IgD-negative memory B cell (primary cell): ENCODE data around the gene GLB1L. TPM values are rescaled to one million over a fixed set of nuclear protein-coding genes. Genes with fewer than 3 reads are reported as not detected.
A peak's percentile ranks its signal among the peaks of the same experiment; 100 is the strongest.
"Not testable (repeated sequence)": the region's sequence is repeated elsewhere in the genome, so short reads cannot be mapped to it uniquely, and the experiment has no call there.

ENCODE experiments used
- H3K27ac Mint-ChIP-seq, 3 donors: one replicate each; pipeline ENCODE4 v1.8.0; 2020 to 2022; ENCODE audit warnings: mild to moderate bottlenecking in 3 of 3, mixed read lengths in 3 of 3, moderate library complexity in 1 of 3
- H3K27me3 Mint-ChIP-seq: one replicate; pipeline ENCODE4 v1.8.0; 2021; ENCODE audit warnings: mixed read lengths
- H3K36me3 Mint-ChIP-seq: one replicate; pipeline ENCODE4 v1.8.0; 2020; ENCODE audit warnings: mild to moderate bottlenecking, mixed read lengths
- H3K4me1 Mint-ChIP-seq, 3 donors: one replicate each; pipeline ENCODE4 v1.8.0; 2020 to 2022; ENCODE audit warnings: mixed read lengths in 3 of 3, mild to moderate bottlenecking in 1 of 3
- H3K4me3 Mint-ChIP-seq, 4 donors: one replicate each; pipeline ENCODE4 v1.8.0; 2020 to 2022; ENCODE audit warnings: mild to moderate bottlenecking in 4 of 4, mixed read lengths in 4 of 4, moderate library complexity in 3 of 4
- H3K9me3 Mint-ChIP-seq, 3 donors: one replicate each; pipeline ENCODE4 v1.8.0; 2020 to 2021; ENCODE audit warnings: mixed read lengths in 3 of 3, mild to moderate bottlenecking in 1 of 3
- polyA plus RNA-seq: library from polyadenylated mRNA; unstranded; fragments of 300-500 nt; fragmentation: Illumina TruSeq; gene quantifications from one replicate; pipeline ENCODE4 v1.2.3, GENCODE V29; 2021

Gene GLB1L
- polyA plus RNA-seq, 1 donor from 2014 or later: not detected

DNA sequence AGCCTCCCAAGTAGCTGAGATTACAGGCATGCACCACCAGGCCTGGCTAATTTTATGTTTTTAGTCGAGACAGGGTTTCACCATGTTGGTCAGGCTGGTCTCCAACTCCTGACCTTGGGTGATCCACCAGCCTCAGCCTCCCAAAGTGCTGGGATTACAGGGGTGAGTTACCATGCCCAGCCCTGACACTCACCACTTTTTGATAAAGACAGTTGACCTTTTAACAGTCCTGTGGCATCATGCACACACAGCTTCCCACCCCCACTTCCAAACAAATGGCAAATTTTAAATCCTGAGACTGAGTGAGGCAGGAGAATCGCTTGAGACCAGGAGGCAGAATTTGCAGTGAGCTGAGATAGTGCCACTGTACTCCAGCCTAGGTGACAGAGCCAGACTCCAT lies 27.8 kb upstream of the GLB1L start:
- Mint-ChIP-seq H3K27ac (no peak overlapping the region), H3K9me3 (no peaks in the 10 kb centered on the region), H3K4me1 (peaks cover 11 to 27% (median 24%) of the 10 kb centered on the region in 3 donors), H3K27me3 (no peaks in the 10 kb centered on the region), H3K36me3 (peaks cover 9% of the 10 kb centered on the region), H3K4me3 (no peak overlapping the region)

- no peak overlapping the region for H3K27ac Mint-ChIP-seq
- H3K4me1 Mint-ChIP-seq: peaks cover 5 to 20% (median 19%) of the 10 kb centered on the region in 3 donors
- no peaks in the 10 kb centered on the region for H3K9me3 Mint-ChIP-seq
- peaks cover 9% of the 10 kb centered on the region for H3K36me3 Mint-ChIP-seq
- H3K27me3 Mint-ChIP-seq: no peaks in the 10 kb centered on the region
- no peak overlapping the region for H3K4me3 Mint-ChIP-seq
Measured at GRCh38 chr2:219272356-219272755, 27.1 kb upstream of the GLB1L start.

GRCh38 chr2:219271021-219271420 lies 25.8 kb upstream of the GLB1L start:
- Mint-ChIP-seq H3K36me3 (peaks cover 9% of the 10 kb centered on the region), H3K4me1 (peaks cover 0 to 14% (median 13%) of the 10 kb centered on the region in 3 donors), H3K4me3 (no peak overlapping the region), H3K9me3 (no peaks in the 10 kb centered on the region), H3K27me3 (no peaks in the 10 kb centered on the region), H3K27ac (no peak overlapping the region)

GRCh38 chr2:219270055-219270372 lies 24.8 kb upstream of the GLB1L start:
- Mint-ChIP-seq H3K27me3 (no peaks in the 10 kb centered on the region), H3K9me3 (no peaks in the 10 kb centered on the region), H3K4me1 (peaks cover 0 to 11% (median 11%) of the 10 kb centered on the region in 3 donors), H3K4me3 (no peak overlapping the region), H3K27ac (no peak overlapping the region), H3K36me3 (peaks cover 9% of the 10 kb centered on the region)

DNA sequence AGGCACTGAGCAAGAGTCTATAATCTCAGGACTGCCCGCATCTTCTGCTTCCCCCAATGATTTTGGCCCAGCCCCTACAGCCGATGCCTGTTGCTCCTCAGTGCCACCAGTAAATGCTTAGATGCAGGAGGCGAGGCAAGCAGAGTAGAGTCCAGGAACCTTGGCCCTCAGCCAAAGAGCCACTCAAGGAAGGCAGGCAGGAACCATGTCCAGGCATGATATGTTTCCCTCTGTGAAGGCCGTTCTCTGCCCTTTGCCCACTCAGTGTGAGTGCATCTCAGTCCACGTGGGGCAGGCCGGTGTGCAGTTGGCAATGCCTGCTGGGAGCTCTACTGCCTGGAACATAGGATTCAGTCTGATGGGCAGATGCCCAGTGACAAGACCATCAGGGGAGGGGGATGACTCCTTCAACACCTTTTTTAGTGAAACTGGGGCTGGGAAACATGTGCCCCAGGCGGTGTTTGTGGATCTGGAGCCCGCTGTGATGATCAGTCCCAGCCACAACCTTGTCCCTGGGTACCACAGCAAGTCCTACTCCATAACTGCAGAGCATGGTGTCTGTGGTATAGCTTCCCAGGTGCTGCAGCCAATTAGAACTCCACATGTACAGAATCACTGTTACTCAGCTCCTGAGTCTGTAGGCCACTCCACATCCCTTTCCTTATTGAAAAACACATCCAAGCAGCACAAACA lies 24.3 kb upstream of the GLB1L start:
- Mint-ChIP-seq H3K36me3 (peaks cover 5% of the 10 kb centered on the region), H3K4me1 (peaks cover 0 to 7% (median 7%) of the 10 kb centered on the region in 3 donors), H3K27me3 (no peaks in the 10 kb centered on the region), H3K27ac (no peak overlapping the region), H3K9me3 (no peaks in the 10 kb centered on the region), H3K4me3 (no peak overlapping the region)

DNA sequence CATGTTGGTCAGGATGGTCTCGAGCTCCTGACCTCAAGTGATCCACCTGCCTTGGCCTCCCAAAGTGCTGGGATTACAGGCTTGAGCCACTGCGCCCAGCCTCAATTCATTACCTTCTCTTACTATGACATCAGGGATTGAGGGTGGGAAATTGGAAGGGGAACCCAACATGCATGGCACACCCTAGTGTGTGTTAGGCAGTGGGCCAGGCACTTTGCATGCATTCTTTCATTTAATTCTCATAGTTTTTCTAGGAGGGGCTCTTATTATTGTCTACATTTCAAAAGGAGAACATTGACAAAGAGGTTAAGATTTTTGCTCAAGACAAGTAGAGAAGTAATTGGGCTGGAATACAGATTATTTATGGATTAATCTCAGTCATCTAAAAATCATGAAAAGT lies 23.1 kb upstream of the GLB1L start:
- Mint-ChIP-seq H3K27ac (no peak overlapping the region), H3K36me3 (peaks cover 2% of the 10 kb centered on the region), H3K27me3 (no peaks in the 10 kb centered on the region), H3K9me3 (no peaks in the 10 kb centered on the region), H3K4me1 (peaks cover 0 to 4% (median 1%) of the 10 kb centered on the region in 3 donors), H3K4me3 (no peak overlapping the region)

GRCh38 chr2:219266886-219267285 lies 21.6 kb upstream of the GLB1L start:
- peaks cover 4% of the 10 kb centered on the region for H3K36me3 Mint-ChIP-seq
- no peaks in the 10 kb centered on the region for H3K27me3 Mint-ChIP-seq
- H3K4me1 Mint-ChIP-seq: peaks cover 0 to 4% (median 1%) of the 10 kb centered on the region in 3 donors
- H3K9me3 Mint-ChIP-seq: no peaks in the 10 kb centered on the region
- no peak overlapping the region for H3K27ac Mint-ChIP-seq
- no peak overlapping the region for H3K4me3 Mint-ChIP-seq

DNA sequence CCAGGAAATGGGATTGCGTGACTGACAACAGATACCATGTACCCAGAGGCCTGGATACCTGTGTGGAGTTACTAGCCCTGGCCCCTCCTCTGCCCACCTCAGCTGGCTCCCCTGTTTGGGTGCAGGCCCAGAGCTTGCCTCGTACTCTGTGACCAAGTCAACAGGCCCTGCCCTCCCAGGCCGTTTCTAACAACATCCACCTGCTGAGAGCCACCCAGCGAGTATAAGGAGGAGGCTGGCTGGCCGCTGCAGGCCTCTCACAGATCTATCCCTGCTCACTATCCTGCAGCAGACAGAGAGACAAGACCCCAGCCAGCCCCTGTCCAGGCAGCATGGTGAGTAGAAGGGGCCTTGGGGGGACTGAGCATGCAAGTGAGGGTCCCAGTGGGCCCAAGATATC lies 21.0 kb upstream of the GLB1L start:
- H3K27me3 Mint-ChIP-seq: no peaks in the 10 kb centered on the region
- no peaks in the 10 kb centered on the region for H3K9me3 Mint-ChIP-seq
- peaks cover 0 to 4% (median 0%) of the 10 kb centered on the region in 3 donors for H3K4me1 Mint-ChIP-seq
- no peak overlapping the region for H3K4me3 Mint-ChIP-seq
- H3K27ac Mint-ChIP-seq: no peak overlapping the region
- peaks cover 2% of the 10 kb centered on the region for H3K36me3 Mint-ChIP-seq

DNA sequence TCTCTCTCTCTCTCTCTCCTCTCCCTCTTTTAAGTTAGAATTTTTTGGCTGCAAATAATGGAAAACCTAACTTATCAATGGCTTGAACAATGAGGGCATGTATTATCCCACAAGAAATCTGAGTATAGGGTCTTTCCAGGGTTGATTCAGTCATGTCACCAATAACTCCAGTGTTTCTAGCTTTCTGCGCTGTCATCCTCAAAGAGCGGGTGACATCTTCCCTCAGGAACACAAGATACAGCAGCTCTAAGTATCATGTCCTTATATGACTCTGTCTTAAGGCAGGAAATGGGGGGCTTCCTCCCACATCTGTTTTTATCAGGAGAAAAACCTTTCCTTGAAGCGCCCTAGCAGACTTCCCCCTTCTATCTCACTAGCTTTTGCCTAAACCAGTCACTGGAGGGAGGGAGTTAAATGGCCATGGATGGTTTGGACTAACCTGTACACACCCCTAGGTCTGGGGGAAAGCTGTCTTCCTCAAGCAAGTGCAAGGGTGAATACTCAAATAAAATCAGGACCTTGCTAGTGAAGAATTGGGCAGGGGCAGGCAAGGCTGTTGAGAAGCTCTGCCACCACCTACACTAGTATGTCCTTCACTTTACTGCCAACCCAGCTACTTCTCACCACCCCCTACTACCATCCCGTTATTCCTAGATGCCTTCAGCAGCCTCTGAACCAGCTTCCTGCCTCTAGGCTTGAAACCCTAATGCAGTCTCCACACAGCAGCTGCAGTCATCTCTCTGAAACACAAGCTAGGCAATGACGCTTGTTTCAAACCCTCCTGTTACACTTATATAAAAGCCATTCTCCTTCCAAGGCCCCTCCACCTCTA lies 16.0 kb upstream of the GLB1L start:
- H3K4me1 Mint-ChIP-seq: peaks cover 0 to 4% (median 0%) of the 10 kb centered on the region in 3 donors
- H3K27me3 Mint-ChIP-seq: no peaks in the 10 kb centered on the region
- H3K36me3 Mint-ChIP-seq: peaks cover 2% of the 10 kb centered on the region
- H3K27ac Mint-ChIP-seq: peak overlapping the region in 1 of 3 donors; percentile 40
- H3K9me3 Mint-ChIP-seq: no peaks in the 10 kb centered on the region
- H3K4me3 Mint-ChIP-seq: peak overlapping the region in 1 of 4 donors; percentile 40

- peak overlapping the region in 1 of 3 donors; percentile 39 for H3K27ac Mint-ChIP-seq
- not testable (repeated sequence) for H3K36me3 Mint-ChIP-seq, H3K4me1 Mint-ChIP-seq, H3K27me3 Mint-ChIP-seq, H3K9me3 Mint-ChIP-seq, H3K4me3 Mint-ChIP-seq
Measured at GRCh38 chr2:219258942-219259341, 13.7 kb upstream of the GLB1L start.

DNA sequence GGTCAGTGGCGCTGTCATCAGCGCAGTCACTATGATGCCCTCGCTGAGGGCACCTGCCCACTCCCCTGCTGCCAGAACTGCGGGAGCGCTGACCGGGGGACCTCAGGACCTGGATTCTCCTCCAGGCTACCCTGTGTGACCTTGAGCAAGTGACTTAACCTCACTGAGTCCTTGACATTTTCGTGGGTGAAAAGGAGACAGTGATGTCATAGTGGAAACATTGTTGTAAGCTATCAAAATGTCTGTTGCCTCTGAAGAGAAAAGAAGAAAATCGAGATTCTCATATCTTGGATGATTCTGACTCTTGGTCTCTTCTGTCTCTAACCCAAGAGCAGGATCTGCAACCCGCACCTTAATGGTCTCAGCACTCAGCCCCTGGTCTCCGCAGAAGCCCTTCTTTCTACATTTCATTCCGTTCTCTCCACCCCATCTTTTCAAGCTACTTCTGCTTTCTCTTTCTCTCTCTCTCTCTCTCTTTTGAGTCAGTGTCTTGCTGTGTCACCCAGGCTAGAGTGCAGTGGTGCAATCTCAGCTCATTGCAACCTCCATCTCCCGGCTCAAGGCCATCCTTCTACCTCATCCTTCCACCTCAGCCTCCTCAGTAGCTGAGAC lies 9.5 kb upstream of the GLB1L start:
- Mint-ChIP-seq H3K27me3 (no peaks in the 10 kb centered on the region), H3K36me3 (peaks cover 6% of the 10 kb centered on the region), H3K4me3 (peak overlapping the region; percentile 84 to 97 (median 95)), H3K27ac (peak overlapping the region; percentile 88 to 99 (median 88)), H3K9me3 (no peaks in the 10 kb centered on the region), H3K4me1 (peaks cover 22 to 36% (median 29%) of the 10 kb centered on the region in 3 donors)

GRCh38 chr2:219253753-219254589 lies 8.7 kb upstream of the GLB1L start, which contains the start of gene TUBA4A:
Gene TUBA4A, minus strand, starts transcription at chr2:219253918. Its CDS starts 60 bp downstream, at chr2:219253858.
- Mint-ChIP-seq H3K4me3 (peak within 1 kb of the TSS; percentile 84 to 97 (median 95)), H3K4me1 (peaks cover 29 to 42% (median 36%) of the 10 kb centered on the region in 3 donors), H3K27me3 (no peaks in the 10 kb centered on the region), H3K36me3 (peaks cover 6% of the 10 kb centered on the region), H3K9me3 (no peaks in the 10 kb centered on the region), H3K27ac (peak within 1 kb of the TSS; percentile 88 to 99 (median 88))

GRCh38 chr2:219252900-219253752 lies 7.9 kb upstream of the GLB1L start, which contains the start of gene TUBA4B:
Gene TUBA4B, plus strand, starts transcription at chr2:219253243. Its CDS starts 165 bp downstream, at chr2:219253408.
- Mint-ChIP-seq H3K27me3 (no peaks in the 10 kb centered on the region), H3K36me3 (peaks cover 6% of the 10 kb centered on the region), H3K4me3 (peak within 1 kb of the TSS; percentile 84 to 97 (median 95)), H3K27ac (peak within 1 kb of the TSS; percentile 88 to 99 (median 88)), H3K4me1 (peaks cover 33 to 50% (median 43%) of the 10 kb centered on the region in 3 donors), H3K9me3 (no peaks in the 10 kb centered on the region)

GRCh38 chr2:219252570-219252899 lies 7.3 kb upstream of the GLB1L start:
- H3K36me3 Mint-ChIP-seq: peaks cover 7% of the 10 kb centered on the region
- no peaks in the 10 kb centered on the region for H3K9me3 Mint-ChIP-seq
- no peaks in the 10 kb centered on the region for H3K27me3 Mint-ChIP-seq
- peaks cover 39 to 56% (median 47%) of the 10 kb centered on the region in 3 donors for H3K4me1 Mint-ChIP-seq
- H3K27ac Mint-ChIP-seq: peak overlapping the region; percentile 88 to 94 (median 88)
- H3K4me3 Mint-ChIP-seq: peak overlapping the region; percentile 84 to 97 (median 95)
